ENCODE data around the gene C10orf95.

The C10orf95 gene

DNA sequence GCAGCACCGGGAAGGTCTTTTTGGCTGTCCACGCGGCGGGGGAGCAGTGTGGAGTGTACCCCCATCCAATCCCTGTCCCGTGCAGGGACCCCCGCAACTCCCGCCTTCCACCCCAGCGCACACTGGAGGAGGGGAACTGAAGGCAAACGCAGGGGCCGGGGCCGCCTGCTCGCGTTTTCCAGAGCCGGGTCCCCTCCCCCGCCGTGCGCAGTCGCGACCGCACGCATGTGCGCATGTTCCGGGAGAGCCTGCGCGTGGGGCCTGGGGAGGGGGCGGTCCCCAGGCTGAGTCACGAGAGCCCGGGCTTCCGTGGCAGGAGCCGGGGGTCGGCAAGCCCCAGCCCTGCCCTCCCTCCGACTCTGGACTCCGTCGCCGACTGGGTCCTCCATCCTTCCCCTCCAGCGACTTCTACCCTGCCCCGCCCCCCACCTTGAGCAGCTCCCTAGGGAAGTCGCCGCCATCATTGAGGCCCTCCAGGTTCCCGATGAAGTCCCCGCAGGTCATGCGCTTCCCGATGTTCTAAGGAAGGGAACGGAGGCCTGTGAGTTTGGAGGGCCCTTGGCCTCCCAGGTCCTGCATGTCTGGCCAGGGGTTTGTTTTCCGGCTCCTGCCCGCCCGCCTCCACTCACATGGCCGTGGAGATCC, 40.8 kb downstream of the C10orf95 start:
- Histone ChIP-seq H3K4me3 (replicated peaks; ENCODE audit: insufficient read depth, low read length) (peak overlapping the region; percentile 30), H3K27ac (replicated peaks) (no peak overlapping the region), H3K27me3 (ENCODE audit: insufficient read depth, poor library complexity, severe bottlenecking) (peaks cover 54% of the 10 kb centered on the region)
- TF ChIP-seq GABPA (IDR thresholded peaks at IDR 0.05; ENCODE audit: low read depth) (no peak), SPI1 (IDR thresholded peaks at IDR 0.05; ENCODE audit: borderline replicate concordance, low read depth) (no peak), POLR2AphosphoS5 (IDR thresholded peaks at IDR 0.05; ENCODE audit: low read depth) (no peak)
- TF ChIP-seq, protein P1, sequence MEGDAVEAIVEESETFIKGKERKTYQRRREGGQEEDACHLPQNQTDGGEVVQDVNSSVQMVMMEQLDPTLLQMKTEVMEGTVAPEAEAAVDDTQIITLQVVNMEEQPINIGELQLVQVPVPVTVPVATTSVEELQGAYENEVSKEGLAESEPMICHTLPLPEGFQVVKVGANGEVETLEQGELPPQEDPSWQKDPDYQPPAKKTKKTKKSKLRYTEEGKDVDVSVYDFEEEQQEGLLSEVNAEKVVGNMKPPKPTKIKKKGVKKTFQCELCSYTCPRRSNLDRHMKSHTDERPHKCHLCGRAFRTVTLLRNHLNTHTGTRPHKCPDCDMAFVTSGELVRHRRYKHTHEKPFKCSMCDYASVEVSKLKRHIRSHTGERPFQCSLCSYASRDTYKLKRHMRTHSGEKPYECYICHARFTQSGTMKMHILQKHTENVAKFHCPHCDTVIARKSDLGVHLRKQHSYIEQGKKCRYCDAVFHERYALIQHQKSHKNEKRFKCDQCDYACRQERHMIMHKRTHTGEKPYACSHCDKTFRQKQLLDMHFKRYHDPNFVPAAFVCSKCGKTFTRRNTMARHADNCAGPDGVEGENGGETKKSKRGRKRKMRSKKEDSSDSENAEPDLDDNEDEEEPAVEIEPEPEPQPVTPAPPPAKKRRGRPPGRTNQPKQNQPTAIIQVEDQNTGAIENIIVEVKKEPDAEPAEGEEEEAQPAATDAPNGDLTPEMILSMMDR (IDR thresholded peaks at IDR 0.05; ENCODE audit: insufficient read depth, low read length): no peak
- TF ChIP-seq, protein P2, sequence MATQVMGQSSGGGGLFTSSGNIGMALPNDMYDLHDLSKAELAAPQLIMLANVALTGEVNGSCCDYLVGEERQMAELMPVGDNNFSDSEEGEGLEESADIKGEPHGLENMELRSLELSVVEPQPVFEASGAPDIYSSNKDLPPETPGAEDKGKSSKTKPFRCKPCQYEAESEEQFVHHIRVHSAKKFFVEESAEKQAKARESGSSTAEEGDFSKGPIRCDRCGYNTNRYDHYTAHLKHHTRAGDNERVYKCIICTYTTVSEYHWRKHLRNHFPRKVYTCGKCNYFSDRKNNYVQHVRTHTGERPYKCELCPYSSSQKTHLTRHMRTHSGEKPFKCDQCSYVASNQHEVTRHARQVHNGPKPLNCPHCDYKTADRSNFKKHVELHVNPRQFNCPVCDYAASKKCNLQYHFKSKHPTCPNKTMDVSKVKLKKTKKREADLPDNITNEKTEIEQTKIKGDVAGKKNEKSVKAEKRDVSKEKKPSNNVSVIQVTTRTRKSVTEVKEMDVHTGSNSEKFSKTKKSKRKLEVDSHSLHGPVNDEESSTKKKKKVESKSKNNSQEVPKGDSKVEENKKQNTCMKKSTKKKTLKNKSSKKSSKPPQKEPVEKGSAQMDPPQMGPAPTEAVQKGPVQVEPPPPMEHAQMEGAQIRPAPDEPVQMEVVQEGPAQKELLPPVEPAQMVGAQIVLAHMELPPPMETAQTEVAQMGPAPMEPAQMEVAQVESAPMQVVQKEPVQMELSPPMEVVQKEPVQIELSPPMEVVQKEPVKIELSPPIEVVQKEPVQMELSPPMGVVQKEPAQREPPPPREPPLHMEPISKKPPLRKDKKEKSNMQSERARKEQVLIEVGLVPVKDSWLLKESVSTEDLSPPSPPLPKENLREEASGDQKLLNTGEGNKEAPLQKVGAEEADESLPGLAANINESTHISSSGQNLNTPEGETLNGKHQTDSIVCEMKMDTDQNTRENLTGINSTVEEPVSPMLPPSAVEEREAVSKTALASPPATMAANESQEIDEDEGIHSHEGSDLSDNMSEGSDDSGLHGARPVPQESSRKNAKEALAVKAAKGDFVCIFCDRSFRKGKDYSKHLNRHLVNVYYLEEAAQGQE (IDR thresholded peaks at IDR 0.05; ENCODE audit: insufficient replicate concordance, low read depth): no peak
- no peak for DNase-seq (ENCODE audit: low read depth in 1 of 2, low spot score in 1 of 2)

DNA sequence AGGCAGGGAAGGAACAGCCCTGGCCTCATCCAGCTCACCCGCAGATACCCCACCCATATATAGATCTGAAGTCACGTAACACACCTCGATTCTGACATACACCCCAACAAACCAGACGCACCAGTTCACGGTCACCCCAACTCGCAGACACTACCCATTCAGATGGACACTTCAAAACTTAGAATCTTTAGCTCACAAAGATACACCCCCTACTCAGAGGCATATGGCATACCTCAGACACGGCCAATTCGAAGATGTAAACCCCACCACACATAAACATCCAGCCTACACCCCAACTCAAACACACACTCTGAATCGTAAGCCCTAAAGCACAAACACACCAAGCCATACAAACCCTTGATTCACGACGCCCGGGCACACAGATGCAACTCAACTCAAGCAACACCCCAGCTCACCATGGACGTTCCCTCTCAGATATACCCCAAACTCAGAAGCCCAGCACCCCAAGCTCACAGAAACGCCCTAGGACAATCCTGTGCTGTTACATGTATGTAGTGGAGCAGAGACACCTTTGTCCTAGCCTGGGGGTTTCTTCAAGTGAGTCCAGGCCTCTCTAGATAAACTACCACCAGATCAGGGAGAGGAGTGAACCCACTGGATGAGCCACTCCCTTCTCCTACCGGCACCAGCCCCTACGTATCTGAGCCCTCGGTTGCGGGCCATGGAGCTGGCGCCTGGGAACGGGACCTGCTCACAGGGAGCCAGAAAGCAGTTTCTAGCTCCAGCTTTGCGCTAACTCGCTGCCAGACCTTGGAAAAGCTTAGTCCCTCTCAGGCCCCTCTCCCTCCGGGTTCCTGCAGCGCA, 41.5 kb downstream of the C10orf95 start:
- no peak for DNase-seq (ENCODE audit: low read depth in 1 of 2, low spot score in 1 of 2)
- no peak overlapping the region for H3K27ac ChIP-seq (replicated peaks)
- TF ChIP-seq, protein P2 (IDR thresholded peaks at IDR 0.05; ENCODE audit: insufficient replicate concordance, low read depth): no peak
- peaks cover 54% of the 10 kb centered on the region for H3K27me3 ChIP-seq (ENCODE audit: insufficient read depth, poor library complexity, severe bottlenecking)
- no peak overlapping the region for H3K4me3 ChIP-seq (replicated peaks; ENCODE audit: insufficient read depth, low read length)

DNA sequence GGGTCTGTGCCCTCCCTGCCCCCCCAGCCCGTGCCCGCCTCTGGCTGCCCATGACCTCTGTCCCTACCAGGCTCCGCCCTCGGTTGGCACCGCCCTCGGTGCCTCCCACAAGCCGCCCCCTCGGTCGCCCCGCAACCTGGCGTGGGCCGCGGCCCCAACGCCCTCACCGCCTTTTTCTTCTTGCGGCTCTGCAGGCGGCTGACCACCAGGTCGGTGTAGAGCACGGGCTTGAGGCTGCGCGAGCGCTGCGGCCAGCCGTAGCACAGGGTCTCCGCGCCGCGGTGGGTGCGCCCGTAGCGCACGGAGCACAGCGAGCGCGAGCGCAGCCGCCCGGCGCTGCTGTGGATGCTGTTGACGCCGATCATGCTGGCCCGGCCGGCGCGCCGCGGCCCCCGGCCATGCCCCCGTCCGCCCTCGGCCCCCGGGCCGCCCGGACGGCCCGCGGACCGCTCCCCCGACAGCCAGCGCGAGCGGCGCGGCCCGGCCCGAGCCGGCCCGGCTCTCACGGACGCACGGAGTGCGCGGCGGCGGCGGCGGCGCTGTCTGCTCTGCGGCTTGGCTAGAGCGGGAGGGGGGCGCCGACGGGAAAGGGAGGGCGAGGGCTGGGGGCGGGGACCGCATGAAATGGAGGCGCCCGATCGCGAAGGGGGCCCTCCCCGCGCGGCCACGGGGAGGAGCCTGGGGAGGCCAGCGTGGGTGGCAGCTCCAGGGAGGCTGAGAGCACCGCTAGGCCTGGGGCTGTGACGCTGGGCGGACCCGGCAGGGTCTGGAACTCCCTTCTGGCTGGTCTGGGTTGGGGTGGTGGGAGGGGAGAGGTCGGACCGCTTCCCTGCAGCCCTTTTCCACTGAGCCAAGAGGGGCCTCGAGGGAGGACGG, 42.4 kb downstream of the C10orf95 start:
- no peak for DNase-seq (ENCODE audit: low read depth in 1 of 2, low spot score in 1 of 2)
- TF ChIP-seq POLR2AphosphoS5 (IDR thresholded peaks at IDR 0.05; ENCODE audit: low read depth) (no peak), GABPA (IDR thresholded peaks at IDR 0.05; ENCODE audit: low read depth) (no peak), SPI1 (IDR thresholded peaks at IDR 0.05; ENCODE audit: borderline replicate concordance, low read depth) (no peak)
- TF ChIP-seq, protein P2 (IDR thresholded peaks at IDR 0.05; ENCODE audit: insufficient replicate concordance, low read depth): no peak
- TF ChIP-seq, protein P1 (IDR thresholded peaks at IDR 0.05; ENCODE audit: insufficient read depth, low read length): no peak
- Histone ChIP-seq H3K4me3 (replicated peaks; ENCODE audit: insufficient read depth, low read length) (0 out of 2 replicates have a peak overlapping the region, but pooled peaks have one; percentile 1), H3K27me3 (ENCODE audit: insufficient read depth, poor library complexity, severe bottlenecking) (peaks cover 54% of the 10 kb centered on the region), H3K27ac (replicated peaks) (no peak overlapping the region)
